GDM1 (cell line): Measurements from ENCODE around the gene TSHZ3.

ENCODE experiments used
- DNase-seq: peaks from one replicate; lab custom pipeline; 2025; lab: John Stamatoyannopoulos, UW

TSHZ3 gene

GRCh38 chr19:31353833-31354232 lies 4.6 kb upstream of the TSHZ3 start:
- DNase-seq, result no peak

GRCh38 chr19:31352782-31353651 lies 3.8 kb upstream of the TSHZ3 start:
- DNase-seq, result no peak

- DNase-seq, result no peak
Observed at GRCh38 chr19:31352296-31352781, 3.1 kb upstream of the TSHZ3 start.

GRCh38 chr19:31351855-31352195 lies 2.6 kb upstream of the TSHZ3 start:
- no peak for DNase-seq

GRCh38 chr19:31351056-31351854 lies 2.0 kb upstream of the TSHZ3 start:
- no peak for DNase-seq

GRCh38 chr19:31350693-31351055 lies 1.4 kb upstream of the TSHZ3 start:
- no peak for DNase-seq

- DNase-seq, result no peak
Observed at GRCh38 chr19:31350033-31350692, 927 bp upstream of the TSHZ3 start.

GRCh38 chr19:31348481-31349159 lies 616 bp downstream of the TSHZ3 start:
- DNase-seq, result no peak

- DNase-seq, result no peak
Observed at GRCh38 chr19:31347828-31348392, 1.3 kb downstream of the TSHZ3 start.

GRCh38 chr19:31347354-31347753 lies 1.9 kb downstream of the TSHZ3 start:
- no peak for DNase-seq

GRCh38 chr19:31346184-31347059 lies 2.8 kb downstream of the TSHZ3 start:
- no peak for DNase-seq

GRCh38 chr19:31344403-31344802 lies 4.8 kb downstream of the TSHZ3 start:
- DNase-seq, result no peak

GRCh38 chr19:31342926-31343325 lies 6.3 kb downstream of the TSHZ3 start:
- DNase-seq, result no peak

- DNase-seq, result no peak
Observed at GRCh38 chr19:31340042-31341025, 8.9 kb downstream of the TSHZ3 start.

GRCh38 chr19:31339411-31339810 lies 9.8 kb downstream of the TSHZ3 start:
- no peak for DNase-seq

- no peak for DNase-seq
Observed at GRCh38 chr19:31338069-31338776, 11.0 kb downstream of the TSHZ3 start.

- DNase-seq, result no peak
Observed at GRCh38 chr19:31337008-31337914, 12.0 kb downstream of the TSHZ3 start.

- DNase-seq, result no peak
Observed at GRCh38 chr19:31335716-31336115, 13.5 kb downstream of the TSHZ3 start.
